Thyroid gland (tissue), 4 donors: Measurements from ENCODE around the gene MAPK8IP3. TPM values are rescaled to one million over a fixed set of nuclear protein-coding genes. Genes with fewer than 3 reads are reported as not detected.

Experiments used
- DNase-seq, 2 donors: peaks; one replicate each; pipeline ENCODE4 v3.0.0-alpha.2; 2019
- H3K27ac ChIP-seq, 3 donors: fragments of 200-600 bp; sonication (generic); 1 replicate in 2 of 3; 2 replicates in 1 of 3; pipeline ENCODE4 v1.5.1; 2016 to 2019; ENCODE audit warnings: mild to moderate bottlenecking in 1 of 3, moderate library complexity in 1 of 3
- H3K27me3 ChIP-seq: fragments of 200-600 bp; sonication (generic); one replicate; pipeline ENCODE4 v1.5.1; 2019
- H3K36me3 ChIP-seq, 2 donors: fragments of 200-600 bp; sonication (generic); one replicate each; pipeline ENCODE4 v1.5.1; 2016 to 2019
- H3K4me1 ChIP-seq, 2 donors: fragments of 200-600 bp; sonication (generic); one replicate each; pipeline ENCODE4 v1.5.1; 2017 to 2019
- H3K4me3 ChIP-seq, 3 donors: fragments of 200-600 bp; sonication (generic); replicated peaks in 1 of 3; 1 replicate in 2 of 3; 2 replicates in 1 of 3; pipeline ENCODE4 v1.5.1; 2016; ENCODE audit warnings: mild to moderate bottlenecking in 1 of 3
- H3K9me3 ChIP-seq: fragments of 200-600 bp; sonication (generic); one replicate; pipeline ENCODE4 v1.5.1; 2017
- POLR2A ChIP-seq, 2 donors: fragments of 450-650 bp; IDR thresholded peaks; one replicate each; pipeline ENCODE4 v1.6.1; 2017; ENCODE audit warnings: antibody characterized with exemption in 2 of 2, mild to moderate bottlenecking in 2 of 2, moderate library complexity in 1 of 2
- WGBS, 2 donors: methylation state at CpG; one replicate each; pipeline ENCODE4 v1.1.5; 2017; 5-methylcytosine and 5-hydroxymethylcytosine counted together
- intact Hi-C: fragments of 100-400 bp; cut with DNase I; formaldehyde crosslinking; loops from one replicate; pipeline ENCODE4 v1.15.1; 2023
- total RNA-seq, 4 donors: library from RNA; depleted of rRNA; stranded (reverse); fragments of >200 nt; gene quantifications; one replicate each; pipeline ENCODE4 v1.2.3, GENCODE V29; 2016
- TF ChIP-seq, protein P1 (sequence below), 6 experiments: fragments of 200-600 bp in 3 of 6; fragments of 450-650 bp in 3 of 6; sonication (generic) in 3 of 6; IDR thresholded peaks; one replicate each; pipeline ENCODE4 v1.5.1; 2016 to 2019; ENCODE audit warnings: antibody characterized with exemption in 6 of 6, mild to moderate bottlenecking in 2 of 6, inconsistent platforms in 1 of 6, moderate library complexity in 1 of 6

MAPK8IP3 gene
- total RNA-seq, 4 donors from 2014 or later, result 45.7 to 137 (median 60.4) TPM

DNA sequence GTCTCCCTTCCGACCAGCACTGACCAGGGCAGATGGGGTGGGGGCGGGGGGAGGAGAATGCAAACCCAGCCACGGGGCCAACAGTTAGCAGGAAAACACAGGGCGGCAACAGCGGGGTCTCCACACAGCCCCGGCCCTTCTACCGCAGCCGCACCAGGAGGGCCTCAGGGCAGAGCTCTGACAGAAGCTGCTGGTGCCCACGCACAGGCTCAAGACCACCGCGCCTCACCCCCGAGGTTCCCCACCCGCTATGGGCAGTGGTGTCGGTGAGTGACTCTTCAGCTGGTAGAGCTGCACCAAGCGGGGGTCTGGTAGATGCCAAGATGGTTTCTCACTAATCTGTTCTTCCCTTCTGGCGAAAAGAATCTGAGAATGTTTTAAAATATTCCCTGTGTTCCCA, 104.5 kb downstream of the MAPK8IP3 start:
- Histone ChIP-seq H3K27me3 (no peaks in the 10 kb centered on the region), H3K36me3 (peaks cover 16 to 32% of the 10 kb centered on the region in 2 donors), H3K9me3 (no peaks in the 10 kb centered on the region), H3K4me3 (no peak overlapping the region), H3K4me1 (no peaks in the 10 kb centered on the region), H3K27ac (no peak overlapping the region)
- WGBS, 2 donors, result 90 to 97% methylated on average over 7 to 16 of the region's 16 CpGs
- no peak for DNase-seq
- intact Hi-C loops, result no loop called here
- TF ChIP-seq POLR2A (IDR thresholded peaks at IDR 0.05), result no peak
- TF ChIP-seq, protein P1, sequence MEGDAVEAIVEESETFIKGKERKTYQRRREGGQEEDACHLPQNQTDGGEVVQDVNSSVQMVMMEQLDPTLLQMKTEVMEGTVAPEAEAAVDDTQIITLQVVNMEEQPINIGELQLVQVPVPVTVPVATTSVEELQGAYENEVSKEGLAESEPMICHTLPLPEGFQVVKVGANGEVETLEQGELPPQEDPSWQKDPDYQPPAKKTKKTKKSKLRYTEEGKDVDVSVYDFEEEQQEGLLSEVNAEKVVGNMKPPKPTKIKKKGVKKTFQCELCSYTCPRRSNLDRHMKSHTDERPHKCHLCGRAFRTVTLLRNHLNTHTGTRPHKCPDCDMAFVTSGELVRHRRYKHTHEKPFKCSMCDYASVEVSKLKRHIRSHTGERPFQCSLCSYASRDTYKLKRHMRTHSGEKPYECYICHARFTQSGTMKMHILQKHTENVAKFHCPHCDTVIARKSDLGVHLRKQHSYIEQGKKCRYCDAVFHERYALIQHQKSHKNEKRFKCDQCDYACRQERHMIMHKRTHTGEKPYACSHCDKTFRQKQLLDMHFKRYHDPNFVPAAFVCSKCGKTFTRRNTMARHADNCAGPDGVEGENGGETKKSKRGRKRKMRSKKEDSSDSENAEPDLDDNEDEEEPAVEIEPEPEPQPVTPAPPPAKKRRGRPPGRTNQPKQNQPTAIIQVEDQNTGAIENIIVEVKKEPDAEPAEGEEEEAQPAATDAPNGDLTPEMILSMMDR (IDR thresholded peaks at IDR 0.05), result no peak

DNA sequence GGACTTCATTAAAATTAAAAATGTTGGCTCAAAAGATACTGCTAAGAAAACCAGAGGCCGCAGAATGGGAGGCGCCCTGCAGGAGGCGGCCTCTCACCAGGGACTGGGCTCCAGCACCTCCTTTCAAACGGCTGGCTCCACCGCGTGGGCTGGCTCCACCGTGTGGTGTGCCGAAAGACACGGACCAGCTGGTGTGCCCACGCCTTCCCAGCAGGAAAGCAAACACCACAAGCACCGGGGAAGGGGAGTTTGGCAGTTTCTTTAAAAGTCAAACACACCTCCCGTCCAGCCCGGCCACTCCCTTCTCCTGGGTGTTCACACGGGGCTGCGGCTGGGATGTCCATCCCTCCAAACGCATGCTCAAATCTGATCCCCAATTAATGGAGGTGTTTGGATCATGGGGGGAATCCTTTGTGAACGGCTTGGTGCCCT, 106.8 kb downstream of the MAPK8IP3 start:
- Histone ChIP-seq H3K36me3 (peaks cover 28 to 41% of the 10 kb centered on the region in 2 donors), H3K27ac (no peak overlapping the region), H3K4me3 (no peak overlapping the region), H3K4me1 (no peaks in the 10 kb centered on the region), H3K27me3 (no peaks in the 10 kb centered on the region), H3K9me3 (no peaks in the 10 kb centered on the region)
- TF ChIP-seq, protein P1 (IDR thresholded peaks at IDR 0.05), result peak in 3 of 6 experiments; percentile 26 to 35 (median 33)
- no peak for TF ChIP-seq POLR2A (IDR thresholded peaks at IDR 0.05)
- intact Hi-C loops, result no loop called here
- WGBS, 2 donors, result 33 to 43% methylated on average over 17 of the region's 17 CpGs
- peak; percentile 57 to 59 for DNase-seq

DNA sequence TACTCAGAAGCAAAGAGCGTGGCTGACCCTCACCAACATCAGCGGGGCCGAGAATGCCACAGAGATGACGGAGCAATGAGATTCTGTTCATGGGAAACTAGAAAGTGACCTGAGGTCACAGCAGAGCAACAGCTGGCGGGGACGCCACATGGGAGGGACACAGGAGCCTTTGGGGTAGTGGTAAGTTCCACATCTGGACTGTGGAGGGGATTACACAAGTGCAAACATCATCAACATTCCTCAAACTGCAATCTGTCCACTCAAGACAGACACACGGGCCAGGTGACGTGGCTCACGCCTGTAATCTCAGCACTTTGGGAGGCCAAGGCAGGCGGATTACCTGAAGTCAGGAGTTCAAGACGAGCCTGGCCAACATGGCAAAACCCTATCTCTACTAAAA, 109.5 kb downstream of the MAPK8IP3 start:
- no peak for TF ChIP-seq POLR2A (IDR thresholded peaks at IDR 0.05)
- TF ChIP-seq, protein P1 (IDR thresholded peaks at IDR 0.05), result no peak
- WGBS, 2 donors, result 95 to 98% methylated on average over 11 of the region's 11 CpGs
- Histone ChIP-seq H3K36me3 (peaks cover 19 to 42% of the 10 kb centered on the region in 2 donors), H3K27me3 (no peaks in the 10 kb centered on the region), H3K4me3 (no peak overlapping the region), H3K9me3 (no peaks in the 10 kb centered on the region), H3K27ac (no peak overlapping the region), H3K4me1 (no peaks in the 10 kb centered on the region)
- no peak for DNase-seq
- intact Hi-C loops, result no loop called here

DNA sequence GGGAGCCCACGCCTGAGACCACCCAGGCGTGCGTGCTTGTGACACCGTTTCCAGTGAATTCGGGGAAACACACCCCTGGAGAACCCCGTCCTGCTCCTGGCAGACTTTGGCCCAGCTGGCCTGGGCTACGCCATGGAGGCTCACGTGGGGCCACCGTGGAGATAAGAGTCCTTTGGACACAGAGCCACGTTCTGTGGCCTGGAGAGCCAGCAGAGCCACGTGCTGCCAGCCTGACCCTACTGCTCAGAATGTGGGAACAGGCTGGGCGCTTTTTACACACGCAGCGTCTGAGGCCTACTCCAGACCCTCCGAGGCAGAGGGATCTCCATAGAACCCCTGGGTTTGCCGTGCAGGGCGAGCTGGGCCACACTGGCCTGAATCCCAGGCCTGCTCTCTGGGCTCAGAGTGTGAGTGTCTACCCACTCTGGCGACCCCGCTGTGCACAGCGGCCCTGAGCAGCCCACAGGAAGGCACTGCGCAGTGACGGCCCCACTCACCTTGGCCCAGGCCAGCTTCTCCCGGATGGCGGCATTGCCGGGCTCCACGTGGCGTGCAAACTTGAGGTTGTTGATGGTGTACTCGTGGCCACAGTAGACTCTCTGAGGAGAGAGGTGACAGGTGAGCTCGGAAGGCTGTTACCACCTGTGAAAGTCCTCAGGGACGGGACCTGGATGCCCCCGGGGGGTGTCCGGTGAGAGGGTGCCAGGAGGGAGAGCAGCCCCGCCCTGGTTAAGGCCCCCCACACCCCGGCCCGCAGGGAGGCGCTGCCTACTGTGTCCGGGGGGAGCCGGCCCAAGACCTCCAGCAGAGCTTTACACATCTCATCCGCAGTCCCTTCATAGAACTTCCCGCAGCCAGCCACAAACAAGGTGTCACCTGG, 110.6 kb downstream of the MAPK8IP3 start:
- no peak for TF ChIP-seq POLR2A (IDR thresholded peaks at IDR 0.05)
- TF ChIP-seq, protein P1 (IDR thresholded peaks at IDR 0.05), result no peak
- Histone ChIP-seq H3K36me3 (peaks cover 26 to 50% of the 10 kb centered on the region in 2 donors), H3K27me3 (no peaks in the 10 kb centered on the region), H3K4me3 (no peak overlapping the region), H3K27ac (no peak overlapping the region), H3K4me1 (no peaks in the 10 kb centered on the region), H3K9me3 (no peaks in the 10 kb centered on the region)
- 93 to 96% methylated on average over 23 to 39 of the region's 40 CpGs for WGBS, 2 donors
- intact Hi-C loops, result no loop called here
- no peak for DNase-seq

DNA sequence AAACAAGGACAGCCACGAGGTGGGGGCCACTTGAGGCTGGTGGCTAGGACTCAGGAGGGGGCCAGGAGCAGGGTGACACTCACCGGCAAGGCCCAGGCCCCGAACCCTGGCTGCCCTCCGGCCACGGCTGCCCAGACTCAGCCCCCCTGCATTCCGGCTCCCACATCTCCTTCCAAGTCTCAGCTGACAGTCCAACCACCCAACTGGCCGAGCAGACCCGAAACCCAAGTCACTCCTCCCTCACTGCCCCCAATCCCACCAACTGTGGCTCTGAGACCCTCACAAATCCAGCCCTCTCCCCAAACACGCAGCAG, 111.2 kb downstream of the MAPK8IP3 start:
- 89 to 91% methylated on average over 8 to 9 of the region's 9 CpGs for WGBS, 2 donors
- Histone ChIP-seq H3K4me3 (no peak overlapping the region), H3K4me1 (no peaks in the 10 kb centered on the region), H3K36me3 (peaks cover 30 to 50% of the 10 kb centered on the region in 2 donors), H3K27ac (no peak overlapping the region), H3K9me3 (no peaks in the 10 kb centered on the region), H3K27me3 (no peaks in the 10 kb centered on the region)
- DNase-seq, result no peak
- intact Hi-C loops, result no loop called here
- TF ChIP-seq POLR2A (IDR thresholded peaks at IDR 0.05), result no peak
- TF ChIP-seq, protein P1 (IDR thresholded peaks at IDR 0.05), result no peak
